GM21423 (cell line): ENCODE data around the gene KRT6C.
"Not testable (repeated sequence)": the region's sequence is repeated elsewhere in the genome, so short reads cannot be mapped to it uniquely, and the experiment has no call there.

Experiments
- ATAC-seq: cut with Tn5 transposase; IDR thresholded peaks from one replicate; pipeline ENCODE4 v1.9.1; 2021; ENCODE audit warnings: mild to moderate bottlenecking, moderate library complexity; ENCODE audit not compliant: unreplicated experiment

KRT6C gene

GRCh38 chr12:52461693-52462092, 11.9 kb downstream of the KRT6C start:
- no peak for ATAC-seq

GRCh38 chr12:52458861-52459260, 14.7 kb downstream of the KRT6C start:
- ATAC-seq: no peak

DNA sequence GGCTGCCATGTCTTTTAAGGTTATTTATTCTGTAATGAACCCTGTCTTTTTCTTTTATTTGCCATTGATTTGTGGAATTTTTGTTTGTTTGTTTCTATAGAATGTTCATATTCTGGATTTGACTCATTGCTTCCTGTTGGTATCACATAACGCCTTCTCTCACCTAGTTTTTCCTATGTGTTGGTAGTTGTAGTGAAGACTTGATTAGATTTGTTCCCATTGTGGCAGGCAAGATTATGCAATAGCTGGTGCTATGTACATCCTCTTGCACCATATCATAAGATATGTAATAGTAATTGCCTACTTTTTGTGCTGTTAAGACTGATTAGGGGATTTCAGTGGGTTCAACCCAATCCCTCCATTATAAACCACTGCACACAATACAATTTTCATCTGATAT, 17.8 kb downstream of the KRT6C start:
- no peak for ATAC-seq

GRCh38 chr12:52454411-52455201, 19.0 kb downstream of the KRT6C start:
- no peak for ATAC-seq

GRCh38 chr12:52452101-52452500, 21.5 kb downstream of the KRT6C start, which contains the start of gene KRT6B:
Gene KRT6B (minus strand): TSS chr12:52452146. CDS start chr12:52452078, 68 bp downstream.
- no peak for ATAC-seq

- ATAC-seq: no peak
Measured at GRCh38 chr12:52448228-52448627, 25.4 kb downstream of the KRT6C start.

- not testable (repeated sequence) for ATAC-seq
Measured at GRCh38 chr12:52447196-52447595, 26.4 kb downstream of the KRT6C start.

DNA sequence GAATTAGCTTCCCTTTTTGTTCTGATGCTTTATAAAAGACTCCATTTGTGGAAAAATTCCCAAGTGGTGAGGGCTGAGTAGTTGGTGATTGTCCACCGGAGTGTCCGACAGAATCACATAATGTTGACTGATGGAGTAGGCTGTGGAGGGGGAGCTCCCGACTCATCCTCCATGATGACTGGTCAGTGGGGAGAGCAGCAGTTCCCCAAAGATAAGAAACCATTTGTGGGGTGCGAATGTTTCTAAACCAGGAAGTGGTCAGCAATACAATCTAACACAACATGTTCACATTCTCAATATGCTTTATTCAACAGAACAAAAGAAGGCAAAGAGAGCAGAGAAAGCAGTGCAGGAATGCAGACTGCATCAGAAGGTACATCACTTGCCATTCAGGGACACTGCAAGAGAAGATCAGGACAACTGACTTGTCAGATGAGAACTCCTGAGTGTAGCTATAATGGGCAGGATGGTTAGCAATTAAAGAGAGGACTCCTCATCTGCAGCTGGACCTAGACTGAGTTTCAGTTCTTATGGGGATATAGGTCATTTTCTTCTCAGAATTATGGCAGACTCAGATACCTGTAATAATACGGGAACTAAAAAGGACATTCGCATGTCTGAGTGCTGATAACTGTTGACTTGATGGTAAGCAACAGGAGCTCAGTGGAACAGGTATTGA, 27.1 kb downstream of the KRT6C start:
- ATAC-seq: no peak

DNA sequence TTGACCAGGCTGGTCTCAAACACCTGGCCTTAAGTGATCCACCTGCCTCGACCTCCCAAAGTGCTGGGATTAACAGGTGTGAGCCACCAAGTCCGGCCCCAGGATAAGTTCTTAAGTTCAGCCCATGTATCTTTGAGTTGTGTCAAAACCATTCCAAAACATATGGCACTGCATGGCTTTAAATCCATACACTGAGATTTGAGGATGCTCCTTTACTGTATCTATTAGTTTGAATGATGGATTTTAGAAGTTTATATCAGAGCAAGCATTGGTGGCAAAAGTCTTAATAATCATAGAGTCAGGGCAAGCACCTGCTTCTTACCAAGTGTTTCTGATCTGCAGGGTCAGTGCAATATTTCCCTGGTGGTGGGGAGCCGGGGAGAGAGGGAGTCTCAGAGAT, 27.7 kb downstream of the KRT6C start:
- no peak for ATAC-seq

- no peak for ATAC-seq
Measured at GRCh38 chr12:52444647-52445595, 28.7 kb downstream of the KRT6C start.

- no peak for ATAC-seq
Measured at GRCh38 chr12:52443966-52444365, 29.6 kb downstream of the KRT6C start.

DNA sequence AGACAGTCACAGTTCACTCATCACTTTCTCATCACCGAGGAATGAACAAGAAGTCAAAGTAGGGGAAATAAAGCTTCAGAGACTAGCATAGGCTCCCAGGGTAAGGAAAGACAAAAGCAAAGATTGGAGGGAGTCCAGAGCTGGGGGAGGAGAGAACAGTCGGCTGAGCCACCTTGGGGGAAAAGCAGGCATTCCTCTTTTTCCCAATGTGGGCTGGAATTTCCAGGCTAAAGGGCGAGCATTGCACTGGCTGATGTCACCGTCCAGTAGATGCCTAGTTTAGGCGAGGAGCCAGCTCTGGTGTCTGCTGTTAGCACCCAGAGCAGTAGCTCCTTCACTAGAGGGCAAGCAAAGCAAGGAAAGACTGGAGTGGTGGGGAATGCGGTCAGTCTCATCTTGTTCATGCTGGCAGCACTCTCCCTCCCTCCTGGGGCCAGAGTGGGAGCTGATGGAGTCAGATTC, 31.0 kb downstream of the KRT6C start:
- no peak for ATAC-seq

- ATAC-seq: no peak
Measured at GRCh38 chr12:52441320-52441911, 32.2 kb downstream of the KRT6C start.

GRCh38 chr12:52440821-52441319, 32.7 kb downstream of the KRT6C start:
- no peak for ATAC-seq

DNA sequence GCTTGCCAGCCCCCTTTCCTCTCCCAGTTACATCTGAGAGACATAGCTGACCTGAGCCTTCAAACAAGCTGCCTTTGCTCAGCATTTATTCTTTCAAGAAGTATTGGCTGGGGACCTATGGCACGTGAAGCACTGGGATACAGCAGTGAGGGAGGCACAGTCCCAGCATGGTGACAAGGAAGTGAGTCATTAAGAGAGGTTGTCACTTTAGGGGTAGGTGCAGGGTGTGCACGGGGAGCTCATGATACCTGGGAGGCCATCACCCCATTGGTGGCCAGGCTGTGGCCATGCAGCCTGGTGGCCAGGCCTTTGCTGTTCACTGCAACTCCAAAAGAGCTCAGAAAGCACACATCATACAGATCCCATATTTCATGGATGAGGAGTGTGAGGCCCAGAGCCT, 33.8 kb downstream of the KRT6C start:
- ATAC-seq: no peak

DNA sequence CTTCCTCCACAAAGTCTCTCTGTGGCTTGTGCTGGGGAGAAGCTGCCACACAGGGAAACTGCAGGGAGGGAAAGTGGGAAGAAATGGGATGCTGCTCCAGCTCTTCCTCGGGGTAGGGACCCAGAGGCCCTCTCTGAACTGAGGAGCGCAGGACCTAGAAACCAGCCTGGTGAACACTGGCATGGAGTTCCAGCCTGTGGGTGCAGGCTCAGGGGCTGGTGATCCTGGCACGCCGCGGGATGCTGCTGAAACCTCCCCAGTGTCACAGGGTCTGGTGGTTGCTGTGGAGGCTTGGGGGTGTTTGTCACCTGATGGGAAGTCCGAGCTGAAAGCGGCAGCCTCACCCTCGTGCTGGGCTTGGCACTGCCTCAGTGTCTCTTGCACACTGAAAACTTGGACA, 34.2 kb downstream of the KRT6C start:
- no peak for ATAC-seq

- no peak for ATAC-seq
Measured at GRCh38 chr12:52438305-52439301, 35.0 kb downstream of the KRT6C start.

GRCh38 chr12:52437508-52437907, 36.1 kb downstream of the KRT6C start:
- no peak for ATAC-seq

GRCh38 chr12:52436828-52437474, 36.7 kb downstream of the KRT6C start:
- ATAC-seq: no peak
